Measurements from ENCODE around the gene PHPT1.

Gene PHPT1

DNA sequence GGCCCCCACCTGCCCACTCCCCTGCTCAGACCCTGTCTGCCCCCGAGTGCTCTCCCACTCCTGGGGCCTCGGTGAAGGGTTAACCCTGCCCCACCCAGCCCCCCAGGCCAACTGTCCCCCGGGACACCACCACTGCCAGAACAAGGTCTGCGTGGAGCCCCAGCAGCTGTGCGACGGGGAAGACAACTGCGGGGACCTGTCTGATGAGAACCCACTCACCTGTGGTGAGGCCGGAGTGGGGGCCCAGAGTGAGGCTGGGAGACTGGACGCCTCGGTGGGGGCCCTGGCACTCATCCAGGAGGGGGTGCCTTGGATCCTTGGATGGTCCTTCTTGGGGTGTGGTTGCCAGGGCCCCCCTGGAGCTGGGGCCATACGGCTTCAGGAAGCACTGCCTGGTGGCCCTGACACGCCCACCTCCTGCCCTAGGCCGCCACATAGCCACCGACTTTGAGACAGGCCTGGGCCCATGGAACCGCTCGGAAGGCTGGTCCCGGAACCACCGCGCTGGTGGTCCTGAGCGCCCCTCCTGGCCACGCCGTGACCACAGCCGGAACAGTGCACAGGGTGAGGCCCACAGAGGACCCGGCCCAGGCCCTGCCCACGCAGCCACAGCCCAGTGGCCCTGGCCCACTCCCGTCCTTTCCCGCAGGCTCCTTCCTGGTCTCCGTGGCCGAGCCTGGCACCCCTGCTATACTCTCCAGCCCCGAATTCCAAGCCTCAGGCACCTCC is 5.1 kb downstream of the PHPT1 start:
- no peaks in the 10 kb centered on the region for H3K79me2 ChIP-seq (ENCODE audit: insufficient read depth, low read length)
- H3K4me1 ChIP-seq (ENCODE audit: insufficient read depth, low read length) = peaks cover 10% of the 10 kb centered on the region
- ATAC-seq (ENCODE audit: insufficient read depth, low read depth) = no peak
- no peak overlapping the region for H2AFZ ChIP-seq (ENCODE audit: low read depth, low read length)
- no peak for TF ChIP-seq EZH2 (IDR thresholded peaks at IDR 0.05; ENCODE audit: borderline replicate concordance, low read depth, low read length, severe bottlenecking)
- TF ChIP-seq, protein P1, sequence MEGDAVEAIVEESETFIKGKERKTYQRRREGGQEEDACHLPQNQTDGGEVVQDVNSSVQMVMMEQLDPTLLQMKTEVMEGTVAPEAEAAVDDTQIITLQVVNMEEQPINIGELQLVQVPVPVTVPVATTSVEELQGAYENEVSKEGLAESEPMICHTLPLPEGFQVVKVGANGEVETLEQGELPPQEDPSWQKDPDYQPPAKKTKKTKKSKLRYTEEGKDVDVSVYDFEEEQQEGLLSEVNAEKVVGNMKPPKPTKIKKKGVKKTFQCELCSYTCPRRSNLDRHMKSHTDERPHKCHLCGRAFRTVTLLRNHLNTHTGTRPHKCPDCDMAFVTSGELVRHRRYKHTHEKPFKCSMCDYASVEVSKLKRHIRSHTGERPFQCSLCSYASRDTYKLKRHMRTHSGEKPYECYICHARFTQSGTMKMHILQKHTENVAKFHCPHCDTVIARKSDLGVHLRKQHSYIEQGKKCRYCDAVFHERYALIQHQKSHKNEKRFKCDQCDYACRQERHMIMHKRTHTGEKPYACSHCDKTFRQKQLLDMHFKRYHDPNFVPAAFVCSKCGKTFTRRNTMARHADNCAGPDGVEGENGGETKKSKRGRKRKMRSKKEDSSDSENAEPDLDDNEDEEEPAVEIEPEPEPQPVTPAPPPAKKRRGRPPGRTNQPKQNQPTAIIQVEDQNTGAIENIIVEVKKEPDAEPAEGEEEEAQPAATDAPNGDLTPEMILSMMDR (IDR thresholded peaks at IDR 0.05; ENCODE audit: borderline replicate concordance, extremely low read depth, low read length, poor library complexity, severe bottlenecking) = no peak
- peaks cover 22% of the 10 kb centered on the region for H4K20me1 ChIP-seq (ENCODE audit: insufficient read depth, low read length)
- no peak overlapping the region for H3K4me3 ChIP-seq (ENCODE audit: low read depth in 1 of 2, low read length in 2 of 2)
- H3K27me3 ChIP-seq (ENCODE audit: insufficient read depth, low read length, poor library complexity) = no peaks in the 10 kb centered on the region
- DNase-seq = no peak
- peaks cover 19% of the 10 kb centered on the region for H3K36me3 ChIP-seq (ENCODE audit: insufficient read depth, low read length)
- no peak overlapping the region for H3K27ac ChIP-seq (ENCODE audit: low read length)
- no peak overlapping the region for H3K4me2 ChIP-seq (ENCODE audit: insufficient read depth, low read length)
- no peaks in the 10 kb centered on the region for H3K9me3 ChIP-seq (ENCODE audit: insufficient read depth, low read length, severe bottlenecking)
- no peak overlapping the region for H3K9ac ChIP-seq (ENCODE audit: low read depth, low read length)

GRCh38 chr9:136854842-136855460 is 5.7 kb downstream of the PHPT1 start:
- Histone ChIP-seq H3K4me1 (ENCODE audit: insufficient read depth, low read length) (peaks cover 6% of the 10 kb centered on the region), H2AFZ (ENCODE audit: low read depth, low read length) (no peak overlapping the region), H3K27me3 (ENCODE audit: insufficient read depth, low read length, poor library complexity) (no peaks in the 10 kb centered on the region), H3K79me2 (ENCODE audit: insufficient read depth, low read length) (no peaks in the 10 kb centered on the region), H3K4me2 (ENCODE audit: insufficient read depth, low read length) (no peak overlapping the region), H4K20me1 (ENCODE audit: insufficient read depth, low read length) (peaks cover 19% of the 10 kb centered on the region), H3K9ac (ENCODE audit: low read depth, low read length) (no peak overlapping the region), H3K4me3 (ENCODE audit: low read depth in 1 of 2, low read length in 2 of 2) (no peak overlapping the region), H3K27ac (ENCODE audit: low read length) (no peak overlapping the region), H3K9me3 (ENCODE audit: insufficient read depth, low read length, severe bottlenecking) (no peaks in the 10 kb centered on the region), H3K36me3 (ENCODE audit: insufficient read depth, low read length) (peaks cover 19% of the 10 kb centered on the region)
- DNase-seq = no peak
- TF ChIP-seq, protein P1 (IDR thresholded peaks at IDR 0.05; ENCODE audit: borderline replicate concordance, extremely low read depth, low read length, poor library complexity, severe bottlenecking) = no peak
- TF ChIP-seq EZH2 (IDR thresholded peaks at IDR 0.05; ENCODE audit: borderline replicate concordance, low read depth, low read length, severe bottlenecking) = no peak
- ATAC-seq (ENCODE audit: insufficient read depth, low read depth) = no peak

DNA sequence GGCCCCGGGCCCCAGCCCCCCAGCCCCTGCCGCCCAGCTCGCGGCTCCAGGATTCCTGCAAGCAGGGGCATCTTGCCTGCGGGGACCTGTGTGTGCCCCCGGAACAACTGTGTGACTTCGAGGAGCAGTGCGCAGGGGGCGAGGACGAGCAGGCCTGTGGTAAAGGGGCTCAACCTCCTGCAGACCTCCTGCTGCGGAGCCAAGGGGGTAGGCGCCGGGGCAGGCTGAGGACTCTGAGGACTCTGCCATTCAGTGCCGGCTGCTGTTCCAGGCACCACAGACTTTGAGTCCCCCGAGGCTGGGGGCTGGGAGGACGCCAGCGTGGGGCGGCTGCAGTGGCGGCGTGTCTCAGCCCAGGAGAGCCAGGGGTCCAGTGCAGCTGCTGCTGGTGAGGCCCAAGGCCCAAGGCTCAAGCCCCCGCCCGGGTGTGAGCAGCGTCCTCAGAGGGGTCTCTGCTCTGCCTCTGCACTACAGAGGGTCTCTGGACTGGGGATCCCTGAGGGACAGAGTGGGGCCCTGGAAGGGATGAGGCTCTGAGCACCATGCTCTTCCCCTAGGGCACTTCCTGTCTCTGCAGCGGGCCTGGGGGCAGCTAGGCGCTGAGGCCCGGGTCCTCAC is 6.4 kb downstream of the PHPT1 start:
- Histone ChIP-seq H3K4me1 (ENCODE audit: insufficient read depth, low read length) (no peaks in the 10 kb centered on the region; the same call in 1 of the 2 replicates), H3K9me3 (ENCODE audit: insufficient read depth, low read length, severe bottlenecking) (no peaks in the 10 kb centered on the region), H3K36me3 (ENCODE audit: insufficient read depth, low read length) (peaks cover 16% of the 10 kb centered on the region), H3K27me3 (ENCODE audit: insufficient read depth, low read length, poor library complexity) (no peaks in the 10 kb centered on the region), H2AFZ (ENCODE audit: low read depth, low read length) (no peak overlapping the region), H3K79me2 (ENCODE audit: insufficient read depth, low read length) (no peaks in the 10 kb centered on the region), H3K4me3 (ENCODE audit: low read depth in 1 of 2, low read length in 2 of 2) (no peak overlapping the region), H3K27ac (ENCODE audit: low read length) (no peak overlapping the region), H3K4me2 (ENCODE audit: insufficient read depth, low read length) (no peak overlapping the region), H3K9ac (ENCODE audit: low read depth, low read length) (no peak overlapping the region), H4K20me1 (ENCODE audit: insufficient read depth, low read length) (peaks cover 15% of the 10 kb centered on the region)
- ATAC-seq (ENCODE audit: insufficient read depth, low read depth) (no peak), DNase-seq (no peak)
- no peak for TF ChIP-seq EZH2 (IDR thresholded peaks at IDR 0.05; ENCODE audit: borderline replicate concordance, low read depth, low read length, severe bottlenecking)
- TF ChIP-seq, protein P1 (IDR thresholded peaks at IDR 0.05; ENCODE audit: borderline replicate concordance, extremely low read depth, low read length, poor library complexity, severe bottlenecking) = no peak
